Measurements from ENCODE around the gene SLC10A4.

DNA sequence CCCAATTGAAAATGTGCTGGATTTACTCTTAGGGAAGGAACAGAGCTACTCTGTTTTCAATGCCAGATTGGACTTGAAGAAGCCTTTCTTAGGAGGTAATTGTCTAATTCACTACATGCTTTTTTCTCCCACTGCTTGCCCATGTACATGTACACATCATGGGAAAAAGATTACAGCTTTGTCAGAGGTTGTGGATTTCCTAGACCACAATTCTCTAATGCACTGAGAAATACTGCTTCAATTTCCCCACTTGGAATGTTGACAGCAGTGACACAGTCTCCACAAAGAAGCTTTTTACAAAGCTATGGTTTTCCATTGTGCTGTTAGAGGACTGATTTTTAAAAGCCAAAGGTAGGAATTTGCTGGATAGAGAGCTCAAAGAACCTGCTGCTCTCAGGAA lies 26.4 kb downstream of the SLC10A4 start:
- TF ChIP-seq, protein P1, sequence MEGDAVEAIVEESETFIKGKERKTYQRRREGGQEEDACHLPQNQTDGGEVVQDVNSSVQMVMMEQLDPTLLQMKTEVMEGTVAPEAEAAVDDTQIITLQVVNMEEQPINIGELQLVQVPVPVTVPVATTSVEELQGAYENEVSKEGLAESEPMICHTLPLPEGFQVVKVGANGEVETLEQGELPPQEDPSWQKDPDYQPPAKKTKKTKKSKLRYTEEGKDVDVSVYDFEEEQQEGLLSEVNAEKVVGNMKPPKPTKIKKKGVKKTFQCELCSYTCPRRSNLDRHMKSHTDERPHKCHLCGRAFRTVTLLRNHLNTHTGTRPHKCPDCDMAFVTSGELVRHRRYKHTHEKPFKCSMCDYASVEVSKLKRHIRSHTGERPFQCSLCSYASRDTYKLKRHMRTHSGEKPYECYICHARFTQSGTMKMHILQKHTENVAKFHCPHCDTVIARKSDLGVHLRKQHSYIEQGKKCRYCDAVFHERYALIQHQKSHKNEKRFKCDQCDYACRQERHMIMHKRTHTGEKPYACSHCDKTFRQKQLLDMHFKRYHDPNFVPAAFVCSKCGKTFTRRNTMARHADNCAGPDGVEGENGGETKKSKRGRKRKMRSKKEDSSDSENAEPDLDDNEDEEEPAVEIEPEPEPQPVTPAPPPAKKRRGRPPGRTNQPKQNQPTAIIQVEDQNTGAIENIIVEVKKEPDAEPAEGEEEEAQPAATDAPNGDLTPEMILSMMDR (IDR thresholded peaks at IDR 0.05; ENCODE audit: low read length): no peak
- TF ChIP-seq EZH2phosphoT487 (IDR thresholded peaks at IDR 0.05; ENCODE audit: low read length): no peak
- no peak for TF ChIP-seq EZH2 (optimal IDR thresholded peaks at IDR 0.05; ENCODE audit: low read depth, low read length)
